ENCODE measurements around the gene CUX1.

The CUX1 gene

DNA sequence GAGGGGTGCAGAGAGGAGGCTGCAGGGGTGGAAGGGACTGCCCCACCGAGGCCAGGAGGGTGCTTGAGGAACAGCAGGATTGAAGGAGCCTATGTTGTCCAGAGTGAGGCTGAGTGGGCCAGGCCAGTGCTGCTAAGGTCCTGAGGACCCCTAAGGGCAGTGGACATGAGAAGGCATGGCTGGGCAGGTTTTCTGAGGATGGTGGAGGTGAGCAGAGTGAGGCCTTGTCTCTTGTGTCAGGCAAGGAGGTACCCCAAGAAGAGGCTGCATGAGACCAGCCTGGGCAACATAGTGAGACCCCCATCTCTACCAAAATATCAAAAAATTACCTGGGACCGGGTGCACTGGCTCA, 474.5 kb downstream of the CUX1 start:
- H3K4me3 ChIP-seq (replicated peaks in 1 of 2; ENCODE audit: low read depth in 2 of 2, low read length in 2 of 2): no peak overlapping the region
- DNase-seq (ENCODE audit: low read depth in 2 of 2): no peak
- TF ChIP-seq, protein P1, sequence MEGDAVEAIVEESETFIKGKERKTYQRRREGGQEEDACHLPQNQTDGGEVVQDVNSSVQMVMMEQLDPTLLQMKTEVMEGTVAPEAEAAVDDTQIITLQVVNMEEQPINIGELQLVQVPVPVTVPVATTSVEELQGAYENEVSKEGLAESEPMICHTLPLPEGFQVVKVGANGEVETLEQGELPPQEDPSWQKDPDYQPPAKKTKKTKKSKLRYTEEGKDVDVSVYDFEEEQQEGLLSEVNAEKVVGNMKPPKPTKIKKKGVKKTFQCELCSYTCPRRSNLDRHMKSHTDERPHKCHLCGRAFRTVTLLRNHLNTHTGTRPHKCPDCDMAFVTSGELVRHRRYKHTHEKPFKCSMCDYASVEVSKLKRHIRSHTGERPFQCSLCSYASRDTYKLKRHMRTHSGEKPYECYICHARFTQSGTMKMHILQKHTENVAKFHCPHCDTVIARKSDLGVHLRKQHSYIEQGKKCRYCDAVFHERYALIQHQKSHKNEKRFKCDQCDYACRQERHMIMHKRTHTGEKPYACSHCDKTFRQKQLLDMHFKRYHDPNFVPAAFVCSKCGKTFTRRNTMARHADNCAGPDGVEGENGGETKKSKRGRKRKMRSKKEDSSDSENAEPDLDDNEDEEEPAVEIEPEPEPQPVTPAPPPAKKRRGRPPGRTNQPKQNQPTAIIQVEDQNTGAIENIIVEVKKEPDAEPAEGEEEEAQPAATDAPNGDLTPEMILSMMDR (IDR thresholded peaks at IDR 0.05; ENCODE audit: low read depth, low read length): no peak

DNA sequence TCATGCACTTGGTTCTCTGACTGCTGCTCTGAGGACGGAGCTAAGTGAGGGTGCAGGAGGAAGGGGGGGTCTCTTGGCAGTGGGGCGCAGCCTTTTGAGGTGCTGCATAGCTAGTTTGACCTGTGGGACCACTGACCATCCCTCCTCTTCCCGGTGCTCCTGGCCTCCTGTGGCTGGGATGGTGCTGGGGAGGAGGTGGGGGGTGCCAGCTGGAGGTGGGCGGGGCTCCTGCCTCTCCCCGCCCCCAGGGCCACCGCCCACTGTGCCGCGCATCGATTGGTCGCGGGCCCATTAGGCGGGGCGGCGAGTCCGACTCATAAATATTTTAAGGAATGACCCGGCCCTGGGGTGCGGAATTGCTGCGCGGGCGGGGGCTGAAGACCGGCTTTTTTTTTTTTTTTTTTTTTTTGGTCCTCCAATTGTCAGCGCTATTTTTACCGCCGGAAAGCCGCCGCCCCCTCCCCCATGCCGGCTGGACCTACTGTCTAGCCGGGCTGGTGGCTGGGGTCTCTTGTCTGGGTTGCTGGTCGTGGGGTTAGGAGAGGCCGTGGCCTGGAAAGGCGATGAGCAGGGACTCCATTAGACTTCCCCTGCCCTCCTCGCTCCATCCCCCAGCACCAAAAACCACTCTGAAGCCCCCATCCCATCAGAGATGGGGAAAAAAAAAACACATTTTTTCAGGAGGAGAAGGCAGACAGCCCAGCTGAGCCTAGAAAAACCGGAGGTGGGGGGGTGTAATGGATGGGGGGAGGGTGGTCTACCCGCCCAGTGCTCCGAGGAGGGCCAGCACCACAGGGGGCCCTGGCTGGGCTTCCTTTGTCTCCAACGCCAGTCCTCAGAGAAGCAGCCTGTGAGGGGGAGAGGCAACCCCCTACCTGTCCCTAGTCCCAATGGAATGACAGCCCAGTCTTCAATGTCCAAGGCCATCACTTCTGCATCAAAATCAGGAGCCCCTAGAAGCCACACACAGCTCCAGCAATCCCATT, 475.7 kb downstream of the CUX1 start:
- TF ChIP-seq, protein P1 (IDR thresholded peaks at IDR 0.05; ENCODE audit: low read depth, low read length): no peak
- DNase-seq (ENCODE audit: low read depth in 2 of 2): no peak
- no peak overlapping the region for H3K4me3 ChIP-seq (replicated peaks in 1 of 2; ENCODE audit: low read depth in 2 of 2, low read length in 2 of 2)

DNA sequence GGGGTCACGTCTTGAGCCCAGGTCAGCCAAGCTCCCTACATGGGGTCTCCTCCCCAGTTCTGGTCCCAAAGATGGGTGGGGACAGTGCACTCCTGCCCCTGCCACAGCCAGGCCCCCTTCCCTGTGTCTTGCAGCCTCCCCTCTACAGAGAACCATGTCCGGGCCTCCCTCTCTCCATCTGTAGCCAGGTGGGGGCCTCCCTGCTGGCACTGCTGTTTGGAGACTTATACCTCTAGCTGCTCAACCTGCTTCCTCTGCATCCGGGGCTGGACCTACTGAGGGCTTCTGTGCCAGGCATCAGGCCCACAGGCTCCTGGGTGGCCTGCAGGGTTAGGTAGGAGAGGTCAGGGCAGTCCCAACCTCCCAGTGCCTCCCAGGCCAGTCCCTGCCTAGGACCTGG, 477.2 kb downstream of the CUX1 start:
- H3K4me3 ChIP-seq (replicated peaks in 1 of 2; ENCODE audit: low read depth in 2 of 2, low read length in 2 of 2): no peak overlapping the region
- TF ChIP-seq, protein P1 (IDR thresholded peaks at IDR 0.05; ENCODE audit: low read depth, low read length): no peak

DNA sequence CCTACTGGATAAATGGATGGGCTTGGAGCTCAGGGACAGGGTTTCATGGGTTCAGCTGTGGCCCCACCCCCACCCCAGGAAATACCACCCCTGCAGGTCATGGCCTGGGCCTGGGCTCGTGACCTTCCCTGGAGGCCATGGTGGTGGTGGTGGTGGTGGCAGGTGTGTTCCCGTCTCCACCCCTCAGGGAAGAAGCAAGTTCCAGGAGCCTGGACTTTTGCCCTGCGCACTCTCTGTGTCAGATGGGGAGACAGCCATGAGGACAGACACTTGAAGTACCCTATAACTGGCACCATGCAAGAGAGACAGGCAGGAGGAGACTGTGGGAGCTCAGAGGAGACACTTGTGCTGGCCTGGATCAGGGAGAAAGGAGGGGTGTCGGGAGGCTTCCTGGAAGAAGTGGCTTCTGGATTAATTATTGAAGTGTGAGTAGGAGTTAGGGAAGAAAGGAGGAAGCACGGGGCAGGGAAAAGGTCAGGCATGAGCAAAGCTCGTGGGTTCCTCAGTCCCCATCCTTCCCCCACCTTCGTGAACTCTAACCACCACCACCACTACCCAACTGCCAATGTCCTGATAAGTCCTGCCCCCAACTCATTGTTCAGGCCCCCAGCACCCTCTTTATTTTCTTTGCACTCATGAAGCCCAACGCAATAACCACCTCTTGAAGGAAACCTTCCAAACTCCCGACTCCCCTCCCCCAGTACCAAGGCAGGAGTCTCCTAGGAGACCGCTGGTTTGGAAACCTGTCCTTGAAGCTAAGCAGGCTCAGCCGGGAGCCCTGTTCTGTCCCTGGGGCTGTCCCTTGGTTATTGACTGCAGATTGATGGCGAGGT, 478.1 kb downstream of the CUX1 start:
- H3K4me3 ChIP-seq (replicated peaks in 1 of 2; ENCODE audit: low read depth in 2 of 2, low read length in 2 of 2): no peak overlapping the region
- TF ChIP-seq, protein P1 (IDR thresholded peaks at IDR 0.05; ENCODE audit: low read depth, low read length): no peak
- DNase-seq (ENCODE audit: low read depth in 2 of 2): no peak

More for the DNA sequence above, 477.2 kb downstream of the CUX1 start:
- DNase-seq (ENCODE audit: low read depth in 2 of 2): no peak

DNA sequence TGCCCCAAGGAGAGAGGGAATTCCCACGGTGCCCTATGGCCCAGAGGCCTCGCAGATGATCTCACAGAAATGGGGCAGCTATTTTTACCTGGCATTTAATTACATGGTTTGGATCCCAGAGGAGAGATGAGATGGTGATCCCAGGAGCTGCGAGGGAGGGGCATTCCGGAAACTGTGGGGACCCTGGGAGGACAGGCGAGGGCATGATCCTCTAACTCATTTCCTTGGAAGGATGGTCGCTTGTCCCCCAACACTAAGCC, 478.7 kb downstream of the CUX1 start:
- TF ChIP-seq, protein P1 (IDR thresholded peaks at IDR 0.05; ENCODE audit: low read depth, low read length): no peak
- H3K4me3 ChIP-seq (replicated peaks in 1 of 2; ENCODE audit: low read depth in 2 of 2, low read length in 2 of 2): no peak overlapping the region
- DNase-seq (ENCODE audit: low read depth in 2 of 2): no peak

DNA sequence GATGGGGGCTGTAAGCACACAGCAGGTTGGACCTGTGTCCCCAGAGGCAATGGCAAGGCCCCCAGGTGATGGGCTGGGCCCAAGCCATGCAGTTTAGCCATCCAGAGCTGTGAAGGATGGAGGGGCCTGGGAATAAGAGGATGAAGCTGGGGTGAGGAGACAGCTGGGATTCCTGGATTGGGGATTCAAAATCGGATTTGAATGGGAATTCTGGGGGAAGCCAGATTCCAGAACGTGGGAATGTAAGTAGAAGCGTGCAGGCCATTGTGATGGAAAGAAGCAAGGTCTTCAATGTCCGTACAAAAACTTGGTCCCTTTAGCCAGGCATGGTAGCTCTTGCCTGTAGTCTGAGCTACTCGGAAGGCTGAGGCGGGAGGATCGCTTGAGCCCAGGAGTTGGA, 479.1 kb downstream of the CUX1 start:
- DNase-seq (ENCODE audit: low read depth in 2 of 2): no peak
- no peak overlapping the region for H3K4me3 ChIP-seq (replicated peaks in 1 of 2; ENCODE audit: low read depth in 2 of 2, low read length in 2 of 2)
- TF ChIP-seq, protein P1 (IDR thresholded peaks at IDR 0.05; ENCODE audit: low read depth, low read length): no peak

Measured in cardiac fibroblast (primary cell).